Vagina (tissue), 2 donors: Measurements from ENCODE around the gene SH3BP5.

Experiments used
- POLR2A ChIP-seq, 2 donors: fragments of 450-650 bp; IDR thresholded peaks; one replicate each; pipeline ENCODE4 v1.6.1; 2017; ENCODE audit warnings: antibody characterized with exemption in 2 of 2, mild to moderate bottlenecking in 2 of 2, moderate library complexity in 2 of 2
- TF ChIP-seq, protein P1 (sequence below), 3 experiments: fragments of 450-650 bp in 2 of 3; fragments of 200-600 bp in 1 of 3; sonication (generic) in 1 of 3; IDR thresholded peaks; one replicate each; pipeline ENCODE4 v1.5.1; 2017 to 2019; ENCODE audit warnings: antibody characterized with exemption in 3 of 3, mild to moderate bottlenecking in 2 of 3, moderate library complexity in 2 of 3

DNA sequence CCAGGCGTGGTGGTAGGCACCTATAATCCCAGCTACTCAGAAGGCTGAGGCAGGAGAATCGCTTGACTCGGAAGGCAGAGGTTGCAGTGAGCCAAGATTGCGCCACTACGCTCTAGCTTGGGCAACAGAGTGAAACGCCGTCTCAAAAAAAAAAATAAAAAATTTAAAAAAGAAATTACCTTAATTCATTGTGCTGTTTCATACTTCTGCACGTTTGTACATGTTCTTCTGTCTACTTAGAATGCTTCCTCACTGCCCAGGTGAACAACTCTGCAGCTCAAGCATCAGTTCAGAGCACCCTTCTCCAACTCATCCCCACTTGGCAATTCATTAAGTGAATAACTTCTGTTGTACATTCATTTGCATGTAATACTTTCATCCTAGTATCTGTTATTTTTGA is 112.3 kb downstream of the SH3BP5 start:
- TF ChIP-seq, protein P1, sequence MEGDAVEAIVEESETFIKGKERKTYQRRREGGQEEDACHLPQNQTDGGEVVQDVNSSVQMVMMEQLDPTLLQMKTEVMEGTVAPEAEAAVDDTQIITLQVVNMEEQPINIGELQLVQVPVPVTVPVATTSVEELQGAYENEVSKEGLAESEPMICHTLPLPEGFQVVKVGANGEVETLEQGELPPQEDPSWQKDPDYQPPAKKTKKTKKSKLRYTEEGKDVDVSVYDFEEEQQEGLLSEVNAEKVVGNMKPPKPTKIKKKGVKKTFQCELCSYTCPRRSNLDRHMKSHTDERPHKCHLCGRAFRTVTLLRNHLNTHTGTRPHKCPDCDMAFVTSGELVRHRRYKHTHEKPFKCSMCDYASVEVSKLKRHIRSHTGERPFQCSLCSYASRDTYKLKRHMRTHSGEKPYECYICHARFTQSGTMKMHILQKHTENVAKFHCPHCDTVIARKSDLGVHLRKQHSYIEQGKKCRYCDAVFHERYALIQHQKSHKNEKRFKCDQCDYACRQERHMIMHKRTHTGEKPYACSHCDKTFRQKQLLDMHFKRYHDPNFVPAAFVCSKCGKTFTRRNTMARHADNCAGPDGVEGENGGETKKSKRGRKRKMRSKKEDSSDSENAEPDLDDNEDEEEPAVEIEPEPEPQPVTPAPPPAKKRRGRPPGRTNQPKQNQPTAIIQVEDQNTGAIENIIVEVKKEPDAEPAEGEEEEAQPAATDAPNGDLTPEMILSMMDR (IDR thresholded peaks at IDR 0.05) = no peak
- no peak for TF ChIP-seq POLR2A (IDR thresholded peaks at IDR 0.05)
